ENCODE results near the gene SLC34A1. TPM values are rescaled to one million over a fixed set of nuclear protein-coding genes. Genes with fewer than 3 reads are reported as not detected.
"Not testable (repeated sequence)": the region's sequence is repeated elsewhere in the genome, so short reads cannot be mapped to it uniquely, and the experiment has no call there.

SLC34A1 gene
- total RNA-seq, 1 experiment from 2014 or later = not detected

GRCh38 chr5:177339107-177339638 is 45.1 kb upstream of the SLC34A1 start:
- no peak for TF ChIP-seq CTCF (conservative IDR thresholded peaks at IDR 0.05; ENCODE audit: low read depth, low read length)
- TF ChIP-seq EZH2 (IDR thresholded peaks at IDR 0.05; ENCODE audit: borderline replicate concordance, low read depth, low read length, poor library complexity, severe bottlenecking) = no peak
- no TSS peak for BruUV-seq (replicated peaks)
- DNase-seq (ENCODE audit: low spot score) = no peak
- no peaks in the 10 kb centered on the region for H3K27me3 ChIP-seq (replicated peaks; ENCODE audit: insufficient read depth, low read depth, low read length, poor library complexity)
- no peaks in the 10 kb centered on the region for H3K9me3 ChIP-seq (ENCODE audit: low read depth, low read length, poor library complexity, severe bottlenecking)
- peaks cover 13% of the 10 kb centered on the region for H3K36me3 ChIP-seq (ENCODE audit: insufficient read depth, low read length, poor library complexity, severe bottlenecking)
- H3K4me1 ChIP-seq (ENCODE audit: insufficient read depth, low read length, poor library complexity, severe bottlenecking) = no peaks in the 10 kb centered on the region
- no peak overlapping the region for H3K4me3 ChIP-seq (ENCODE audit: low read depth, low read length, poor library complexity, severe bottlenecking)
- H3K27ac ChIP-seq (ENCODE audit: low read depth, low read length, poor library complexity, severe bottlenecking) = no peak overlapping the region
- ChIA-PET CTCF (no interaction called here), POLR2A (ENCODE audit: low non-redundant PET) (no interaction called here)
- intact Hi-C loops (cut with micrococcal nuclease; ENCODE audit: unreplicated experiment) = no loop called here

DNA sequence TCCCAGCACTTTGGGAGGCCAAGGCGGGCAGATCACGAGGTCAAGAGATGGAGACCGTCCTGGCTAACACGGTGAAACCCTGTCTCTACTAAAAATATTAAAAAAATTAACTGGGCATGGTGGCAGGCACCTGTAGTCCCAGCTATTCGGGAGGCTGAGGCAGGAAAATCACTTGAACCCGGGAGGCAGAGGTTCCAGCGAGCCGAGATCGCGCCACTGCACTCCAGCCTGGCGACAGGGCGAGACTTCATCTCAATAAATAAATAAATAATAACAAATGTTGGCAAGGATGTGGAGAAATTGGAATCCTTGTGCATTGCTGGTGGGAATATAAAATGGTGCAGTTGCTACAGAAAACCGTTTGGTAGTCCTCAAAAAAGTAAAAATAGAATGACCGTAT is 41.2 kb upstream of the SLC34A1 start:
- POLR2A ChIA-PET (ENCODE audit: low non-redundant PET); intact Hi-C loops (cut with micrococcal nuclease; ENCODE audit: unreplicated experiment): not testable (repeated sequence)

DNA sequence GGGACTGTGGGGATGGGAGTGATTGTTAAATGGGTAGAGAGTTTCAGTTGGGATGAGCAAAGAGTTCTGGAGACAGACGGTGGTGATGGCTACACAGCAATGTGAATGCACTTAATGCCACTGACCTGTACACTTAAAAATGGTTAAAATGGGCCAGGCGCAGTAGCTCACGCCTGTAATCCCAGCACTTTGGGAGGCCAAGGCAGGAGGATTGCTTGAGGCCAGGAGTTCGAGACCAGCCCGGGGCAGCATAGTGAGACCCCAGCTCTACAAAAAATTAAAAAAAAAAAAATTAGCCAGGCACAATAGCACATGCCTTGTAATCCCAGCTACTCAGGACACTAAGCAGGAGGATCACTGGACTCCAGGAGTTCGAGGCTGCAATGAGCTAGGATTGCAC is 40.5 kb upstream of the SLC34A1 start:
- no peaks in the 10 kb centered on the region for H3K27me3 ChIP-seq (replicated peaks; ENCODE audit: insufficient read depth, low read depth, low read length, poor library complexity)
- DNase-seq (ENCODE audit: low spot score) = no peak
- TF ChIP-seq CTCF (conservative IDR thresholded peaks at IDR 0.05; ENCODE audit: low read depth, low read length) (no peak), EZH2 (IDR thresholded peaks at IDR 0.05; ENCODE audit: borderline replicate concordance, low read depth, low read length, poor library complexity, severe bottlenecking) (no peak)
- intact Hi-C loops (cut with micrococcal nuclease; ENCODE audit: unreplicated experiment) = no loop called here
- H3K9me3 ChIP-seq (ENCODE audit: low read depth, low read length, poor library complexity, severe bottlenecking) = no peaks in the 10 kb centered on the region
- H3K27ac ChIP-seq (ENCODE audit: low read depth, low read length, poor library complexity, severe bottlenecking) = no peak overlapping the region
- no peaks in the 10 kb centered on the region for H3K4me1 ChIP-seq (ENCODE audit: insufficient read depth, low read length, poor library complexity, severe bottlenecking)
- CTCF ChIA-PET = no interaction called here
- peaks cover 10% of the 10 kb centered on the region for H3K36me3 ChIP-seq (ENCODE audit: insufficient read depth, low read length, poor library complexity, severe bottlenecking)
- no TSS peak for BruUV-seq (replicated peaks)
- no peak overlapping the region for H3K4me3 ChIP-seq (ENCODE audit: low read depth, low read length, poor library complexity, severe bottlenecking)
- POLR2A ChIA-PET (ENCODE audit: low non-redundant PET) = no interaction called here

More for the DNA sequence above, 41.2 kb upstream of the SLC34A1 start:
- H3K27ac ChIP-seq (ENCODE audit: low read depth, low read length, poor library complexity, severe bottlenecking); H3K9me3 ChIP-seq (ENCODE audit: low read depth, low read length, poor library complexity, severe bottlenecking); H3K4me1 ChIP-seq (ENCODE audit: insufficient read depth, low read length, poor library complexity, severe bottlenecking); CTCF ChIA-PET; BruUV-seq (replicated peaks); DNase-seq (ENCODE audit: low spot score); H3K27me3 ChIP-seq (replicated peaks; ENCODE audit: insufficient read depth, low read depth, low read length, poor library complexity); H3K4me3 ChIP-seq (ENCODE audit: low read depth, low read length, poor library complexity, severe bottlenecking): not testable (repeated sequence)
- peaks cover 10% of the 10 kb centered on the region for H3K36me3 ChIP-seq (ENCODE audit: insufficient read depth, low read length, poor library complexity, severe bottlenecking)

DNA sequence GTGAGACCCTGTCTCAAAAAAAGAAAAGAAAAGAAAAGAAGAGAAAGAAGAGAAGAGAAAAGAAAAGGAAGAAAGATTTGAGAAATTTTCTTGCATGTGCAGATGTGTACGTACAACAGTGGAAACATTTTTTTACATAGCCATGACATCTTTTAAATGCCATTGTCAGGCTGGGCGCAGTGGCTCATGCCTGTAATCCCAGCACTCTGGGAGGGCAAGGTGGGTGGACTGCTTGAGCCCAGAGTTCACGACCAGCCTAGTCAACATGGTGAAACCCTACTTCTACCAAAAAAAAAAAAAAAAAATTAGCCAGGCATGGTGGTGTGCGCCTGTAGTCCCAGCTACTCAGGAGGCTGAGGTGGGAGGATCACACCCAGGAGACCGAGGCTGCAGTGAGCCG is 39.3 kb upstream of the SLC34A1 start:
- no peak for DNase-seq (ENCODE audit: low spot score)
- BruUV-seq (replicated peaks) = no TSS peak
- ChIA-PET CTCF (no interaction called here), POLR2A (ENCODE audit: low non-redundant PET) (no interaction called here)
- no peak for TF ChIP-seq EZH2 (IDR thresholded peaks at IDR 0.05; ENCODE audit: borderline replicate concordance, low read depth, low read length, poor library complexity, severe bottlenecking)
- TF ChIP-seq CTCF (conservative IDR thresholded peaks at IDR 0.05; ENCODE audit: low read depth, low read length) = no peak
- intact Hi-C loops (cut with micrococcal nuclease; ENCODE audit: unreplicated experiment) = no loop called here
- no peak overlapping the region for H3K4me3 ChIP-seq (ENCODE audit: low read depth, low read length, poor library complexity, severe bottlenecking)
- no peaks in the 10 kb centered on the region for H3K27me3 ChIP-seq (replicated peaks; ENCODE audit: insufficient read depth, low read depth, low read length, poor library complexity)
- H3K9me3 ChIP-seq (ENCODE audit: low read depth, low read length, poor library complexity, severe bottlenecking) = no peaks in the 10 kb centered on the region
- H3K36me3 ChIP-seq (ENCODE audit: insufficient read depth, low read length, poor library complexity, severe bottlenecking) = peaks cover 10% of the 10 kb centered on the region
- H3K27ac ChIP-seq (ENCODE audit: low read depth, low read length, poor library complexity, severe bottlenecking) = no peak overlapping the region
- peaks cover 5% of the 10 kb centered on the region for H3K4me1 ChIP-seq (ENCODE audit: insufficient read depth, low read length, poor library complexity, severe bottlenecking)

Measured in A673 (cell line).